NCI-H187 treated with DMSO at 0.1 percent for 48 hours (cell line): ENCODE measurements around the gene PALLD.

Experiments
- DNase-seq: peaks from one replicate; lab custom pipeline; 2025; lab: John Stamatoyannopoulos, UW

PALLD gene

GRCh38 chr4:168527560-168527959 is 30.7 kb downstream of the PALLD start:
- no peak for DNase-seq

GRCh38 chr4:168528131-168528949 is 31.5 kb downstream of the PALLD start:
- DNase-seq, result no peak

- no peak for DNase-seq
Measured at GRCh38 chr4:168529257-168529656, 32.4 kb downstream of the PALLD start.

GRCh38 chr4:168531305-168531704 is 34.5 kb downstream of the PALLD start:
- no peak for DNase-seq

- DNase-seq, result no peak
Measured at GRCh38 chr4:168534535-168534934, 37.7 kb downstream of the PALLD start.

GRCh38 chr4:168535689-168536088 is 38.8 kb downstream of the PALLD start:
- DNase-seq, result no peak

GRCh38 chr4:168536448-168536847 is 39.6 kb downstream of the PALLD start:
- DNase-seq, result no peak

- no peak for DNase-seq
Measured at GRCh38 chr4:168537086-168537485, 40.2 kb downstream of the PALLD start.

GRCh38 chr4:168537571-168537970 is 40.7 kb downstream of the PALLD start:
- DNase-seq, result no peak

GRCh38 chr4:168538632-168539031 is 41.8 kb downstream of the PALLD start:
- DNase-seq, result no peak

GRCh38 chr4:168540086-168540485 is 43.2 kb downstream of the PALLD start:
- no peak for DNase-seq

GRCh38 chr4:168540503-168541265 is 43.8 kb downstream of the PALLD start:
- no peak for DNase-seq

GRCh38 chr4:168541266-168541953 is 44.6 kb downstream of the PALLD start:
- DNase-seq, result no peak

- no peak for DNase-seq
Measured at GRCh38 chr4:168549143-168549542, 52.3 kb downstream of the PALLD start.

GRCh38 chr4:168550064-168550766 is 53.4 kb downstream of the PALLD start:
- DNase-seq, result no peak

- no peak for DNase-seq
Measured at GRCh38 chr4:168551211-168551610, 54.4 kb downstream of the PALLD start.

GRCh38 chr4:168551945-168552695 is 55.3 kb downstream of the PALLD start:
- DNase-seq, result no peak

- no peak for DNase-seq
Measured at GRCh38 chr4:168553714-168554370, 57.0 kb downstream of the PALLD start.

- DNase-seq, result no peak
Measured at GRCh38 chr4:168555437-168555836, 58.6 kb downstream of the PALLD start.

- DNase-seq, result no peak
Measured at GRCh38 chr4:168557658-168558057, 60.8 kb downstream of the PALLD start.

GRCh38 chr4:168558599-168558998 is 61.7 kb downstream of the PALLD start:
- no peak for DNase-seq
